Esophagus (tissue), 2 donors: ENCODE measurements around the gene PPARA. TPM values are rescaled to one million over a fixed set of nuclear protein-coding genes. Genes with fewer than 3 reads are reported as not detected.

ENCODE experiments used
- H3K27ac ChIP-seq, 2 donors: one replicate each; pipeline ENCODE4 v1.5.1; 2013; ENCODE audit warnings: low read depth in 2 of 2, mild to moderate bottlenecking in 2 of 2, inconsistent platforms in 1 of 2, low read length in 1 of 2, moderate library complexity in 1 of 2
- H3K27me3 ChIP-seq, 2 donors: one replicate each; pipeline ENCODE4 v1.6.1; 2013; ENCODE audit warnings: low read length in 2 of 2, control low read depth in 1 of 2, mild to moderate bottlenecking in 1 of 2; ENCODE audit not compliant: insufficient read depth in 2 of 2, control insufficient read depth in 1 of 2
- H3K36me3 ChIP-seq, 2 donors: one replicate each; pipeline ENCODE4 v1.6.1; 2013; ENCODE audit warnings: low read length in 1 of 2; ENCODE audit not compliant: control insufficient read depth in 2 of 2, insufficient read depth in 2 of 2
- H3K4me1 ChIP-seq, 2 donors: one replicate each; pipeline ENCODE4 v1.6.1; 2013; ENCODE audit warnings: low read length in 1 of 2; ENCODE audit not compliant: control insufficient read depth in 2 of 2, insufficient read depth in 2 of 2
- H3K4me3 ChIP-seq, 2 donors: one replicate each; pipeline ENCODE4 v1.5.1; 2013; ENCODE audit warnings: low read length in 2 of 2, mild to moderate bottlenecking in 2 of 2, low read depth in 1 of 2, moderate library complexity in 1 of 2
- H3K9me3 ChIP-seq, 2 donors: one replicate each; pipeline ENCODE4 v1.6.1; 2013; ENCODE audit warnings: mild to moderate bottlenecking in 2 of 2, low read depth in 1 of 2, low read length in 1 of 2, moderate library complexity in 1 of 2; ENCODE audit not compliant: control insufficient read depth in 2 of 2, insufficient read depth in 1 of 2
- WGBS, 2 donors: extraction: QIAGEN DNeasy Blood & Tissue Kit; methylation state at CpG; one replicate each; pipeline ENCODE4 v1.1.7; 2013; 5-methylcytosine and 5-hydroxymethylcytosine counted together
- polyA plus RNA-seq, 2 donors: library from polyadenylated mRNA; stranded (reverse); fragments of 200-250 nt; gene quantifications; one replicate each; pipeline ENCODE4 v1.2.3, GENCODE V29; 2013
- donor health status: healthy with polysubstance abuse.
- donor health status: Bipolar disorder and iron deficiency.

Gene PPARA
- polyA plus RNA-seq, 2 donors = 3.2 to 3.9 TPM

GRCh38 chr22:46272196-46272595 is 121.9 kb downstream of the PPARA start:
- Histone ChIP-seq H3K27ac (no peak overlapping the region), H3K36me3 (peaks cover 0 to 19% of the 10 kb centered on the region in 2 donors), H3K4me1 (peaks cover 3% of the 10 kb centered on the region in 2 donors), H3K27me3 (no peaks in the 10 kb centered on the region), H3K4me3 (no peak overlapping the region), H3K9me3 (no peaks in the 10 kb centered on the region)
- WGBS, 2 donors = 92 to 93% methylated on average over 8 of the region's 8 CpGs

- 94 to 97% methylated on average over 12 of the region's 12 CpGs for WGBS, 2 donors
- Histone ChIP-seq H3K27me3 (no peaks in the 10 kb centered on the region), H3K4me3 (no peak overlapping the region), H3K27ac (no peak overlapping the region), H3K4me1 (peaks cover 3% of the 10 kb centered on the region in 2 donors), H3K36me3 (peaks cover 0 to 22% of the 10 kb centered on the region in 2 donors), H3K9me3 (no peaks in the 10 kb centered on the region)
Measured at GRCh38 chr22:46272762-46273431, 122.6 kb downstream of the PPARA start.

- Histone ChIP-seq H3K36me3 (peaks cover 0 to 27% of the 10 kb centered on the region in 2 donors), H3K27ac (no peak overlapping the region), H3K4me1 (peaks cover 0 to 3% of the 10 kb centered on the region in 2 donors), H3K4me3 (no peak overlapping the region), H3K27me3 (no peaks in the 10 kb centered on the region), H3K9me3 (no peaks in the 10 kb centered on the region)
- WGBS, 2 donors = 91 to 94% methylated on average over 12 of the region's 12 CpGs
Measured at GRCh38 chr22:46273432-46274148, 123.3 kb downstream of the PPARA start.

GRCh38 chr22:46274381-46274780 is 124.1 kb downstream of the PPARA start:
- Histone ChIP-seq H3K4me1 (no peaks in the 10 kb centered on the region), H3K36me3 (peaks cover 4 to 35% of the 10 kb centered on the region in 2 donors)
- WGBS, 2 donors = 92 to 97% methylated on average over 8 of the region's 8 CpGs

GRCh38 chr22:46275455-46276122 is 125.3 kb downstream of the PPARA start:
- Histone ChIP-seq H3K27me3 (no peaks in the 10 kb centered on the region), H3K9me3 (no peaks in the 10 kb centered on the region), H3K27ac (no peak overlapping the region), H3K4me1 (peaks cover 0 to 9% of the 10 kb centered on the region in 2 donors), H3K36me3 (peaks cover 10 to 45% of the 10 kb centered on the region in 2 donors), H3K4me3 (no peak overlapping the region)
- WGBS, 2 donors = 71 to 79% methylated on average over 3 of the region's 3 CpGs

More at GRCh38 chr22:46274381-46274780, 124.1 kb downstream of the PPARA start:
- H3K27me3 ChIP-seq = no peaks in the 10 kb centered on the region
- H3K27ac ChIP-seq = no peak overlapping the region
- no peak overlapping the region for H3K4me3 ChIP-seq
- H3K9me3 ChIP-seq = no peaks in the 10 kb centered on the region

GRCh38 chr22:46276563-46276962 is 126.2 kb downstream of the PPARA start:
- Histone ChIP-seq H3K4me3 (no peak overlapping the region), H3K27me3 (no peaks in the 10 kb centered on the region), H3K9me3 (no peaks in the 10 kb centered on the region), H3K27ac (no peak overlapping the region), H3K4me1 (peaks cover 0 to 9% of the 10 kb centered on the region in 2 donors), H3K36me3 (peaks cover 10 to 52% of the 10 kb centered on the region in 2 donors)
- 91 to 97% methylated on average over 7 of the region's 7 CpGs for WGBS, 2 donors

- Histone ChIP-seq H3K36me3 (peaks cover 10 to 51% of the 10 kb centered on the region in 2 donors), H3K9me3 (no peaks in the 10 kb centered on the region), H3K27me3 (no peaks in the 10 kb centered on the region), H3K4me1 (peaks cover 0 to 9% of the 10 kb centered on the region in 2 donors), H3K27ac (no peak overlapping the region), H3K4me3 (no peak overlapping the region)
- WGBS, 2 donors = 88 to 93% methylated on average over 22 of the region's 22 CpGs
Measured at GRCh38 chr22:46278656-46279645, 128.6 kb downstream of the PPARA start.

GRCh38 chr22:46280063-46280817 is 129.9 kb downstream of the PPARA start:
- Histone ChIP-seq H3K27me3 (no peaks in the 10 kb centered on the region), H3K27ac (no peak overlapping the region), H3K4me1 (peaks cover 0 to 9% of the 10 kb centered on the region in 2 donors), H3K36me3 (peaks cover 13 to 58% of the 10 kb centered on the region in 2 donors), H3K9me3 (no peaks in the 10 kb centered on the region), H3K4me3 (no peak overlapping the region)
- 64 to 74% methylated on average over 12 of the region's 12 CpGs for WGBS, 2 donors
